Endothelial cell of umbilical vein (primary cell): Measurements from ENCODE around the gene MAMDC4. TPM values are rescaled to one million over a fixed set of nuclear protein-coding genes. Genes with fewer than 3 reads are reported as not detected.
A peak's percentile ranks its signal among the peaks of the same experiment; 100 is the strongest.
"Not testable (repeated sequence)": the region's sequence is repeated elsewhere in the genome, so short reads cannot be mapped to it uniquely, and the experiment has no call there.

Experiments used
- BruUV-seq: library from RNA; stranded (reverse); fragments of 400-500 nt; replicated peaks from 2 replicates; lab custom pipeline; 2021; lab: Mats Ljungman, UMichigan
- CTCF ChIA-PET: fragments of 300-600, 350-600 bp; sonication (Branson Sonifier 250); formaldehyde crosslinking; loops from one replicate; lab custom pipeline; 2021; ENCODE audit warnings: antibody characterized with exemption, inconsistent platforms; lab: Charles Lee
- POLR2A ChIA-PET: fragments of 300-600, 350-600 bp; sonication (Branson Sonifier 250); formaldehyde crosslinking; loops from one replicate; lab custom pipeline; 2021; ENCODE audit warnings: antibody characterized with exemption, inconsistent platforms; lab: Charles Lee
- DNase-seq: peaks from one replicate; pipeline ENCODE4 v3.0.0-alpha.2; 2011; ENCODE audit warnings: low read depth, low spot score
- FAIRE-seq: peaks from 2 replicates; lab custom pipeline; 2011; peaks lifted over from hg19 to GRCh38; lab: Jason Lieb, UNC
- H2AFZ ChIP-seq: 2 replicates; pipeline ENCODE4 v1.6.0; 2012; ENCODE audit warnings: low read depth, low read length, control low read depth, inconsistent platforms
- H3K27ac ChIP-seq: 2 replicates; pipeline ENCODE4 v1.5.1; 2011; ENCODE audit warnings: low read depth, mild to moderate bottlenecking, control low read depth, low read length, moderate library complexity; ENCODE audit not compliant: insufficient read depth
- H3K27me3 ChIP-seq, 2 experiments: 2 replicates each; pipeline versions ENCODE4 v1.6.0 to v1.6.1; 2011; ENCODE audit warnings: low read length in 2 of 2, mixed read lengths in 1 of 2; ENCODE audit not compliant: control insufficient read depth in 2 of 2, insufficient read depth in 2 of 2
- H3K36me3 ChIP-seq, 2 experiments: 2 replicates in 1 of 2; 3 replicates in 1 of 2; pipeline ENCODE4 v1.5.1; 2011; ENCODE audit warnings: low read length in 2 of 2, mild to moderate bottlenecking in 1 of 2, moderate library complexity in 1 of 2; ENCODE audit not compliant: control insufficient read depth in 2 of 2, insufficient read depth in 2 of 2; ENCODE audit errors: extremely low read depth in 1 of 2
- H3K4me1 ChIP-seq: 3 replicates; pipeline ENCODE4 v1.5.1; 2011; ENCODE audit warnings: mild to moderate bottlenecking, low read length; ENCODE audit not compliant: control insufficient read depth, insufficient read depth; ENCODE audit errors: extremely low read depth
- H3K4me2 ChIP-seq: 2 replicates; pipeline ENCODE4 v1.6.1; 2011; ENCODE audit warnings: low read length, control low read depth, mixed read lengths; ENCODE audit not compliant: insufficient read depth
- H3K4me3 ChIP-seq, 3 experiments: fragments of 200-600 bp in 1 of 3; sonication (generic), shearing (Covaris generic) in 1 of 3; replicated peaks in 1 of 3; 2 replicates each; pipeline ENCODE4 v1.5.1; 2011 to 2016; ENCODE audit warnings: control low read depth in 3 of 3, low read length in 3 of 3, mild to moderate bottlenecking in 2 of 3, inconsistent platforms in 1 of 3, low read depth in 1 of 3, moderate library complexity in 1 of 3; ENCODE audit not compliant: insufficient read depth in 1 of 3
- H3K79me2 ChIP-seq: 2 replicates; pipeline ENCODE4 v1.6.0; 2012; ENCODE audit warnings: low read length, inconsistent platforms; ENCODE audit not compliant: control insufficient read depth, insufficient read depth
- H3K9ac ChIP-seq: replicated peaks from 2 replicates; pipeline ENCODE3; 2011; ENCODE audit warnings: low read length, control low read depth; ENCODE audit not compliant: insufficient read depth; ENCODE audit errors: extremely low read depth
- H3K9me1 ChIP-seq: replicated peaks from 3 replicates; pipeline ENCODE4 v1.6.0; 2011; ENCODE audit warnings: mild to moderate bottlenecking, low read length; ENCODE audit not compliant: control insufficient read depth, insufficient read depth; ENCODE audit errors: extremely low read depth
- H3K9me3 ChIP-seq: replicated peaks from 2 replicates; pipeline ENCODE4 v1.5.1; 2012; ENCODE audit warnings: low read length, inconsistent platforms; ENCODE audit not compliant: control insufficient read depth, insufficient read depth
- H4K20me1 ChIP-seq: replicated peaks from 2 replicates; pipeline ENCODE3; 2011; ENCODE audit warnings: mild to moderate bottlenecking, low read length; ENCODE audit not compliant: control insufficient read depth, insufficient read depth; ENCODE audit errors: extremely low read depth
- EZH2 ChIP-seq: IDR thresholded peaks from 2 replicates; pipeline ENCODE4 v1.6.1; 2012; ENCODE audit warnings: borderline replicate concordance, low read depth, mild to moderate bottlenecking, moderate library complexity, low read length, inconsistent platforms; ENCODE audit not compliant: severe bottlenecking
- FOS ChIP-seq: IDR thresholded peaks from 2 replicates; pipeline ENCODE4 v1.6.1; 2011; ENCODE audit warnings: mild to moderate bottlenecking, low read length, moderate library complexity, borderline replicate concordance; ENCODE audit not compliant: insufficient read depth
- GATA2 ChIP-seq: IDR thresholded peaks from 2 replicates; pipeline ENCODE4 v1.7.0; 2011; ENCODE audit warnings: low read depth, mild to moderate bottlenecking, moderate library complexity, mixed read lengths, low read length; ENCODE audit not compliant: insufficient read length, insufficient read depth
- JUN ChIP-seq: IDR thresholded peaks from 2 replicates; pipeline ENCODE4 v1.6.1; 2011; ENCODE audit warnings: borderline replicate concordance, low read depth; ENCODE audit not compliant: insufficient read length, insufficient read depth
- MYC ChIP-seq: IDR thresholded peaks from one replicate; pipeline ENCODE4 v1.6.1; 2011; ENCODE audit warnings: mild to moderate bottlenecking, low read depth, low read length
- POLR2A ChIP-seq: IDR thresholded peaks from 2 replicates; pipeline ENCODE4 v1.6.1; 2012; ENCODE audit warnings: low read depth, mild to moderate bottlenecking, control low read depth, low read length
- POLR2AphosphoS5 ChIP-seq: IDR thresholded peaks from 2 replicates; pipeline ENCODE4 v1.6.1; 2012; ENCODE audit warnings: low read depth, mild to moderate bottlenecking, control low read depth, low read length, moderate library complexity; ENCODE audit not compliant: insufficient read depth
- dilution Hi-C: fragments of 300-500 bp; cut with MboI; formaldehyde crosslinking; loops from one replicate; pipeline ENCODE4 v1.15.0; 2019; ENCODE audit warnings: low sequenced_read_pairs; ENCODE audit not compliant: extremely low pct_ligation_motif_present
- intact Hi-C: fragments of 100-400 bp; cut with micrococcal nuclease; formaldehyde crosslinking; loops from one replicate; pipeline ENCODE4 v1.10.0; 2022
- polyA plus RNA-seq, 4 experiments: library from polyadenylated mRNA; depleted of rRNA in 3 of 4; stranded (reverse) in 3 of 4; unstranded in 1 of 4; fragments of >200 nt; gene quantifications; 2 replicates each; pipeline versions ENCODE4 v1.2.1 to v1.2.3, GENCODE V29; 2011 to 2012; ENCODE audit warnings: missing spikeins in 1 of 4
- total RNA-seq: library from RNA; stranded (reverse); gene quantifications from 2 replicates; pipeline ENCODE4 v1.2.3, GENCODE V29; 2021
- TF ChIP-seq, protein P1 (sequence below): IDR thresholded peaks from 2 replicates; pipeline ENCODE4 v1.6.1; 2011; ENCODE audit not compliant: insufficient read depth, insufficient read length
- TF ChIP-seq, protein P2 (sequence below), 2 donors: IDR thresholded peaks; 1 replicate in 1 of 2; 2 replicates in 1 of 2; pipeline ENCODE4 v1.5.1; 2011; ENCODE audit warnings: low read length in 2 of 2, mild to moderate bottlenecking in 2 of 2, moderate library complexity in 2 of 2, control low read depth in 1 of 2, inconsistent platforms in 1 of 2, low read depth in 1 of 2; ENCODE audit not compliant: insufficient read depth in 1 of 2; ENCODE audit errors: extremely low read depth in 1 of 2

Gene MAMDC4
- total and polyA plus RNA-seq, 2 donors (not counting 3 experiments of a cell fraction or from before 2014, with no cell fraction given), result 3.6 to 7.2 TPM

DNA sequence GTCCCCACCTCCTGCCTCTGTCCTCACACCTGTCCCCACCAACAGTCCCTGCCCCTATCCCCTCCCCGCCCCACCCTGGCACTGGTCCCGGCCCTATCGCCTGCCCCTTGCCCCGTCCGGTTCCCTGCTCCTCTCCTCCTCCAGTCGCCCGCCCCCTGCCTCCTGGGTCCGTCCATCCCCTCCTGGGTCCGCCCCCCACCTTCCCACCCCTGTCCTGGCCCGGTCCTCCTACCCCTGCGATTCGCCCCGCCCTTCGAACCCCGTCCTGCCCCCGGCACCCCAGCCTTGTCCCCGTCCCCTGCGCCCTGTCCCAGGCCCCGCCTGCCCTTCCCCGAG lies 13.6 kb downstream of the MAMDC4 start:
- H3K27ac ChIP-seq, result no peak overlapping the region
- no TSS peak for BruUV-seq
- CTCF ChIA-PET, result interaction anchor here (0.9 kb wide), 1 partner anchor 21 kb away, joined by 3 read pairs; the partner anchor contains the start of gene TRAF2

DNA sequence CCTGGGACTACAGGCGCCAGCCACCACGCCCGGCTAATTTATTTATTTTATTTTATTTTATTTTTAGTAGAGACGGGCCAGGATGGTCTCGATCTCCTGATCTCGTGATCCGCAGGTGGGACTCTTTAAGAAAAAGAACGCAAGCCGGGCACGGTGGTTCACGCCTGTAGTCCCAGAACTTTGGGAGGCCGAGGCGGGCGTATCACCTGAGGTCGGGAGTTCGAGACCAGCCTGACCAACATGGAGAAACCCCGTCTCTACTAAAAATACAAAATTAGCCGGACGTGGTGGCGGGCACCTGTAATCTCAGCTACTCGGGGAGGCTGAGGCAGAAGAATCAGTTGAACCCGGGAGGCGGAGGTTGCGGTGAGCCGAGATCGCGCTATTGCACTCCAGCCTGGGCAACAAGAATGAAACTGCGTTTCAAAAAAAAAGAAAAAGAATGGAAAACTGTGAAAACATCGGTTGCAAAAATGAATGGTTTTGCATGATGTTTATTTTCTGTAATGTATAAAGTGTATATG lies 14.8 kb downstream of the MAMDC4 start:
- Histone ChIP-seq H3K36me3 (peaks cover 8 to 15% of the 10 kb centered on the region in 2 experiments), H3K4me3 (peak overlapping the region; percentile 37 to 98 (median 51)), H3K9ac (peak overlapping the region; percentile 51), H3K79me2 (peaks cover 24% of the 10 kb centered on the region), H3K4me2 (peak overlapping the region; percentile 47)
- H3K9me1 ChIP-seq, H3K4me1 ChIP-seq, H2AFZ ChIP-seq, DNase-seq, CTCF ChIA-PET, H4K20me1 ChIP-seq, H3K27ac ChIP-seq, FAIRE-seq, dilution Hi-C loops, H3K27me3 ChIP-seq, POLR2A ChIA-PET, BruUV-seq, H3K9me3 ChIP-seq: not testable (repeated sequence)
- intact Hi-C loops, result loop anchor here (1.0 to 5.0 kb wide), 3 partner anchors 18 to 70 kb away; partner anchors contain the start of gene PHPT1

More for the DNA sequence above, 13.6 kb downstream of the MAMDC4 start:
- Histone ChIP-seq H3K4me2 (peak overlapping the region; percentile 76), H3K9me3 (no peaks in the 10 kb centered on the region), H3K9me1 (no peaks in the 10 kb centered on the region), H3K79me2 (peaks cover 24% of the 10 kb centered on the region), H3K4me1 (peaks cover 6% of the 10 kb centered on the region), H4K20me1 (no peaks in the 10 kb centered on the region), H2AFZ (peak overlapping the region; percentile 50), H3K36me3 (peaks cover 8 to 21% of the 10 kb centered on the region in 2 experiments), H3K9ac (peak overlapping the region; percentile 51), H3K27me3 (no peaks in the 10 kb centered on the region), H3K4me3 (peak overlapping the region; percentile 48 to 98 (median 54))
- DNase-seq (no peak), FAIRE-seq (no peak)
- POLR2A ChIA-PET, result interaction anchor here (1.0 kb wide), 1 partner anchor 11 kb away, joined by 3 read pairs; no protein-coding TSS in a partner anchor
- dilution Hi-C loops (no loop called here), intact Hi-C loops (loop anchor here (1.0 to 5.0 kb wide), 3 partner anchors 16 to 72 kb away; partner anchors contain the start of gene PHPT1)
- TF ChIP-seq, protein P1, sequence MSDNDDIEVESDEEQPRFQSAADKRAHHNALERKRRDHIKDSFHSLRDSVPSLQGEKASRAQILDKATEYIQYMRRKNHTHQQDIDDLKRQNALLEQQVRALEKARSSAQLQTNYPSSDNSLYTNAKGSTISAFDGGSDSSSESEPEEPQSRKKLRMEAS, result no peak
- TF ChIP-seq POLR2A (no peak), MYC (no peak), EZH2 (no peak), JUN (no peak), FOS (no peak), GATA2 (no peak), POLR2AphosphoS5 (no peak)
- TF ChIP-seq, protein P2, sequence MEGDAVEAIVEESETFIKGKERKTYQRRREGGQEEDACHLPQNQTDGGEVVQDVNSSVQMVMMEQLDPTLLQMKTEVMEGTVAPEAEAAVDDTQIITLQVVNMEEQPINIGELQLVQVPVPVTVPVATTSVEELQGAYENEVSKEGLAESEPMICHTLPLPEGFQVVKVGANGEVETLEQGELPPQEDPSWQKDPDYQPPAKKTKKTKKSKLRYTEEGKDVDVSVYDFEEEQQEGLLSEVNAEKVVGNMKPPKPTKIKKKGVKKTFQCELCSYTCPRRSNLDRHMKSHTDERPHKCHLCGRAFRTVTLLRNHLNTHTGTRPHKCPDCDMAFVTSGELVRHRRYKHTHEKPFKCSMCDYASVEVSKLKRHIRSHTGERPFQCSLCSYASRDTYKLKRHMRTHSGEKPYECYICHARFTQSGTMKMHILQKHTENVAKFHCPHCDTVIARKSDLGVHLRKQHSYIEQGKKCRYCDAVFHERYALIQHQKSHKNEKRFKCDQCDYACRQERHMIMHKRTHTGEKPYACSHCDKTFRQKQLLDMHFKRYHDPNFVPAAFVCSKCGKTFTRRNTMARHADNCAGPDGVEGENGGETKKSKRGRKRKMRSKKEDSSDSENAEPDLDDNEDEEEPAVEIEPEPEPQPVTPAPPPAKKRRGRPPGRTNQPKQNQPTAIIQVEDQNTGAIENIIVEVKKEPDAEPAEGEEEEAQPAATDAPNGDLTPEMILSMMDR (IDR thresholded peaks at IDR 0.05; ENCODE audit: extremely low read depth in 1 of 2, insufficient read depth in 1 of 2, low read depth in 1 of 2, low read length in 2 of 2), result no peak
